NCI-H1105 treated with DMSO at 0.1 percent for 48 hours (cell line): Measurements from ENCODE around the gene RNF144A.
"Not testable (repeated sequence)": the region's sequence is repeated elsewhere in the genome, so short reads cannot be mapped to it uniquely, and the experiment has no call there.

Source experiments
- DNase-seq: peaks from one replicate; lab custom pipeline; 2025; lab: John Stamatoyannopoulos, UW

Gene RNF144A

GRCh38 chr2:6972067-6972710, 55.0 kb downstream of the RNF144A start:
- DNase-seq = no peak

- DNase-seq = no peak
Observed at GRCh38 chr2:6973895-6974545, 56.8 kb downstream of the RNF144A start.

GRCh38 chr2:6975988-6976387, 58.8 kb downstream of the RNF144A start:
- DNase-seq = no peak

- DNase-seq = peak; percentile 9
Observed at GRCh38 chr2:6977113-6977741, 60.0 kb downstream of the RNF144A start.

GRCh38 chr2:6977786-6978185, 60.6 kb downstream of the RNF144A start:
- DNase-seq = no peak

- no peak for DNase-seq
Observed at GRCh38 chr2:6978991-6979390, 61.8 kb downstream of the RNF144A start.

- no peak for DNase-seq
Observed at GRCh38 chr2:6982449-6982848, 65.2 kb downstream of the RNF144A start.

GRCh38 chr2:6982934-6983589, 65.8 kb downstream of the RNF144A start:
- no peak for DNase-seq

- DNase-seq = no peak
Observed at GRCh38 chr2:6986301-6986911, 69.2 kb downstream of the RNF144A start.

GRCh38 chr2:6986912-6987361, 69.7 kb downstream of the RNF144A start:
- no peak for DNase-seq

- DNase-seq = no peak
Observed at GRCh38 chr2:6990871-6991270, 73.7 kb downstream of the RNF144A start.

- DNase-seq = no peak
Observed at GRCh38 chr2:6992794-6993228, 75.6 kb downstream of the RNF144A start.

- no peak for DNase-seq
Observed at GRCh38 chr2:6993229-6993640, 76.0 kb downstream of the RNF144A start.

GRCh38 chr2:6993936-6994335, 76.7 kb downstream of the RNF144A start:
- no peak for DNase-seq

GRCh38 chr2:6994536-6995128, 77.4 kb downstream of the RNF144A start:
- DNase-seq = no peak

GRCh38 chr2:6995391-6996097, 78.3 kb downstream of the RNF144A start:
- no peak for DNase-seq

GRCh38 chr2:6999211-6999877, 82.1 kb downstream of the RNF144A start:
- DNase-seq = no peak

- not testable (repeated sequence) for DNase-seq
Observed at GRCh38 chr2:7001395-7001794, 84.2 kb downstream of the RNF144A start.

- no peak for DNase-seq
Observed at GRCh38 chr2:7003895-7004294, 86.7 kb downstream of the RNF144A start.

- DNase-seq = no peak
Observed at GRCh38 chr2:7004636-7005035, 87.4 kb downstream of the RNF144A start.

- DNase-seq = no peak
Observed at GRCh38 chr2:7007488-7007845, 90.3 kb downstream of the RNF144A start.
